C1 segment of cervical spinal cord (tissue), 14 donors: ENCODE measurements around the gene NXN.
A peak's percentile ranks its signal among the peaks of the same experiment; 100 is the strongest.
"Not testable (repeated sequence)": the region's sequence is repeated elsewhere in the genome, so short reads cannot be mapped to it uniquely, and the experiment has no call there.

Source experiments
- DNase-seq, 14 donors: peaks; one replicate each; lab custom pipeline; 2025; lab: John Stamatoyannopoulos, UW

NXN gene

DNA sequence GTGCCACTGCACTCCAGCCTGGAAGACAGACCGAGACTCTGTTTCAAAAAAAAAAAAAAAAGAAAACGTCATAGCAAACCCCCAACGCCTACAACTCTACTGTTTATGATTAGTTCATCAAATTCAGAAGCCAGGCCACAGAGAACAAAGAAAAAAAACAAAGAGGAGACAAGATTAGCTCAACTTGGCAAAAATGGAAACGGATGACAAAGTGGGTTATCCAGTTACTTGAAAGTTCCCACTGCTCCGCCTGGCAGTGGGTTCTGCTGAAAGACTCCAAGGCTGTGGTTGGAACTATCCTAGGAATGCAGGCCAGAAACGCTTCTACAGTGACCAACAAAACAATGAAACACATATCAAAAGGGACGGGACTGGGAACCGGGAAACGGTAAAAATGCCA lies 144.3 kb downstream of the NXN start:
- DNase-seq = no peak

DNA sequence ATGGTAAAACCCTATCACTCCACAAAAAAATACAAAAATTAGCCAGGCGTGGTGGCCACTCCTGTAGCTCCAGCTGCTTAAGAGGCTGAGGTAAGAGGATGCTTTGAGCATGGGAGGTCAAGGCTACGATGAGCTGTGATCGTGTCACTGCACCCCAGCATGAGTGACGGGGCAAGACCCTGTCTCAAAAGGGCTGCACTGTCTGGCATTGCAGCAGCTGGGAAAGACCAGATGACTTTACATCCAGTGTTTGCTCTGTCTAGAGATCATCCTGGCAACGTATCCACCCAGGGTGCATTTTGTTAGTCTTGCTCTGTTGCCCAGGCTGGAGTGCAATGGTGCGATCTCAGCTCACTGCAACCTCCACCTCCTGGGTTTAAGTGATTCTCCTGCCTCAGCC lies 145.4 kb downstream of the NXN start:
- DNase-seq = no peak

DNA sequence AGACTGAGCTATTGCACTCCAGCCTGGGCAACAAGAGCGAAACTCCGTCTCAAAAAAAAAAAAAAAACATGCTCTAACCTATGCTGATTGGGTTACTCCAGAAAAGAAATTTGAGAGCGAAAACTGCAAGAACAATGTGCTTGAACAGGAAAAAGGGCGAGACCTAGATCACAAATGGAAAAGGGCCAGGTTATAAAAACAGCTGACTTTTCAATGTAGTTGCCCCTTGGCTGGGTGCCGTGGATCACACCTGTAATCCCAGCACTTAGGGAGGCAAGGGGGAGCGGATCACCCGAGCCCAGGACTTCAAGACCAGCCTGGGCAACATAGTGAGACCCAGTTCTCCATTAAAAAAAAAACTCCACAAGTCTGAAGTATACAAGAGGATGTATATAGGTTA lies 148.6 kb downstream of the NXN start:
- DNase-seq = no peak

DNA sequence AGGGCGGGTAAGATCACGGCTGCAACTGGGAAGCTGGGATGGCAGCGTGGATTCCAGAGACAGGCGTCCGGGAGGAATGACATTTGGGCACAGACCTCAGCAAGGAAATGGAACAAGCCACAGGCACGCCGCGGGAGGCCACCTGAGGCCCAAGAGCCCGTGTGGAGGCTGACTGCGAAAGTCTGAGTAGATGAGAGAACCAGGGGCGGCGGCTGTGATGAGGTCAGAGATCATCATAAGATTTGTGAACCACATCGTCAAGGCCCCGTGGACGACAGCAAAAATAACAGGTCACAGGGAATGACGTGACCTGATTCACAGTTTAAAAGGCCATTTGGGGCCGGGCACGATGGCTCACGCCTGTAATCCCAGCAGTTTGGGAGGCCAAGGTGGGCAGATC lies 149.2 kb downstream of the NXN start:
- no peak for DNase-seq

DNA sequence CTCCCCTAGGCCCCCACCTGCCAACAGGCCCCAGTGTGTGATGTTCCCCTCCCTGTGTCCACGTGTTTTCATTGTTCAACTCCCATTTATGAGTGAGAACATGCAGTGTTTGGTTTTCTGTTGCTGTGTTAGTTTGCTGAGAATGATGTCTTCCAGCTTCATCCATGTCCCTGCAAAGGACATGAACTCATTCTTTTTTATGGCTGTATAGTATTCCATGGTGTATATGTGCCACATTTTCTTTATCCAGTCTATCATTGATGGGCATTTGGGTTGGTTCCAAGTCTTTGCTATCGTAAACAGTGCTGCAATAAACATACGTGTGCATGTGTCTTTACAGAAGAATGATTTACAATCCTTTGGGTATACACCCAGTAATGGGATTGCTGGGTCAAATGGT lies 150.0 kb downstream of the NXN start:
- not testable (repeated sequence) for DNase-seq

DNA sequence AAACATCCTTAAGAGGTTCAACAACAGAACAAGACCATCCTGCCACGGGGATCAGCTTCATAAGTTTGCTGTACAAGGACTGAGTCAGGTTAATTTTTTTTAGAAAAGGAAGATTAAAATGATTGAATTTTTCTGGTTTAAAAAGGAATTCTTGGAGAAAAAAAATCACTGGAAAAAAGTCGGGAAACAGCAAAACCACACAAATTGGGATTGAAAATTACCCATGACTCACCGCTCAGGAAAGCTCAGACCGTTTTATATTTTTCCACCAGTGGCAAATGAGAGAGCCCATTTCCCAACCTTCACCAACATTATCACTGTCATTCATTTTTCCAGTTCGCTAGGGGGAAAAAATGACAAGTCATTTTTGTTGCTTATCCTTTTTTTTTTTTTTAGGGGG lies 150.8 kb downstream of the NXN start:
- DNase-seq = no peak

DNA sequence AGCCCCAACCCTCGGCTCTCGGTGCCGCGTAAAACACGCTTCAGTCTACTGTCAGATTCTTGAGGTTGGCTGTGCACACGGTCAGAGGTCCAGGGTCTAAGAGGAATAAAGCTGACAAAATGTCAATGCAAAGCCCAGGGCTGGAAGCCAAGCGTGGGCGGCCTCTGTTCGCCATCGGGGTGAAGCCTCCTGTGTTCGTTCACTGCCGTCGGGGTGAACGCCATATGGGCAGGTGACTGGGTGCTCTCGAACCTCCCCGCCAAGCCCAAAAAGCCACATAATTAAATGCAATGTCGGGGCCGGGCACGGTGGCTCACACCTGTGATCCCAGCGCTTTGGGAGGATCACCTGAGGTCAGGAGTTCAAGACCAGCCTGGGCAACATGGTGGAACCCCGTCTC lies 152.8 kb downstream of the NXN start:
- DNase-seq = no peak

DNA sequence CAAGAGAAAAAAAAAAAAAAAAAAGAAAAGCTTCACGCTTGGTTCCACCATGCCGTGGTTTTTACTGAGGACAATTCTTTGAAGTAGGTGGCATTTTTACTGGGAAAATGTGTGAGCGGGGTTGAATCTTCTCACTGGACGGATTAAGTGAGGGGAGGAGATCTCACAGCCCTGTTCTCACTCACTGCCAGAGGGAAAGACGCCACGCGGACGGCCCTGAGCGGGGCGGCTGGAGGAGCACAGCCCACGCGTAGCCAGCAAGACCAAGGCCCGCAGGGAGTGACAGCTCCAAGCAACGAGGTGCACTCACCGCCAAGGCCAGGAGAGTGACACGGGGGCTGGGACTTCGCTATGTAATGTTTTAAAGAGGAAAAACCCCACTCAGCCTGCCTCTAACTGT lies 154.4 kb downstream of the NXN start:
- no peak for DNase-seq

DNA sequence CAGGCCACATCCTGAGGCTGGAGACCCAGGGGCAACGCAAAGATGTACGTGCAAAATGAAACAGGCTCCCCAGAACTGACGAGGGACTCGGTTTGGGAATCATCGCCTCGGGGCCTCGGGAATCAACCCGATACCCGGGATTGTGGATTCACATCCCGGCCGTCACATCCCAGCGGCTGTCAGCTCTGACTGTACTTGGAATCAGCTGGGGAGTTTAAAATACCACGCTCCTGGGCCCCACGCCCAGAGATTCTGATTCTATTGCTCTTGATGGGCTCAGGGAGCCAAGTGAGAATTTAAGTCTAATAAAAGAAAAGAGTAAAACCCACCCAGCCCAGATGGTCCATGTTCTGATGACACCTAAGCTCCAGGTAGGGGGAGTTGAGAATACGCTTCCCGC lies 155.2 kb downstream of the NXN start:
- DNase-seq = no peak

DNA sequence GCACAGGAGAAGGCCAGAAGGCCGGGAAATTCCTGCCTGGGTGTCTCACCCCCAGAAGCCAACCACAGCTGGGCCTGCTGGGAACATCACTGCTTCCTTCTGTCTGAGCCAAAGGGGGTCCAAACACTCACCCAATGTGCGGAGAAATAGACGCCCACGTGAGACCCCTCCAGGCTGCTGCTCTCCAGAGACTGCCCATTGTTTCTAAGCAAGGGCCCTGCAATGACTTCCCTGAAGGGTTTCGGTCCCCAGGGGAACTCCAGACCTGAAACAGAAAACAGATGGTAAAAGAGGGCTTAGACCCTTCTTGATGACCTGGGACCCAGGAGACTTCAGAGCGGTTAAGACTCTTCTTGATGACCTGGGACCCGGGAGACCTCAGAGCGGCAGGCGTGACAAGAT lies 156.1 kb downstream of the NXN start:
- no peak for DNase-seq

DNA sequence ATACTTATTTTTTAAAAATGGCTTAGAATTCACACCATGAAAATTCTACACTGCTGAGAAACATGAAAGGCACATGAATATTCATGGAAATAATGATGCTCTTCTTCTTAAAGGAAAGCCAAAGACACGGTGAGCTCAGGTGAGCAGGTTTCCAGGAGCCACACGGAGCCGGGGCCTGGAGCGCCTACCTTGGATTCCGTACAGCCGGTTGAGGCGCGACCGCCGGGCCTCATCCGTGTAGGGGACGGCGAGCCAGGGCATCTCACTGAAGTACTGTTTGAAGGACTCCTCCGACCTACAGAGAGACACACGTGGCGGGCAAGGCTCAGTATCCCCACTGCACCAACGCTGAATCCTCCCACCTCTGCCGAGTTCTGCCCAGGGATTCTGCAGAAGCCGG lies 160.3 kb downstream of the NXN start:
- DNase-seq = no peak

DNA sequence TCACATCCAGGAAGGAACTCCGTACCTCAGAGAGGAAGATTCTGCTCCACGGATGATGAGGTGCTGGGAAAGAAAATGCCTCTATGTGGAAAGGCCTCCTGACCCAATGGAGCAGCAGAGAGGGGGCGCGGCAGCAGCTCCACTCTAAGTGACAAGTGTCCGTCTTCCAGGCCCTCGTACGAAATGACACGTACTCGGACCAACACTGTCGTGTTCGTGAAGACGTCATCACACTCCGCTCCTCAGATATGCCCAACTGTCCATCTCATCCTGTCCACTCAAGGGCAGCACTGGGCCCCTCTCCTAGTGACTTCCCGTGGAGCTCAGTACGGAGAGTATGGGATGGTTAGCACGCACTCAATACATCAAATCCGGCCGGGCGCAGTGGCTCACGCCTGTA lies 165.2 kb downstream of the NXN start:
- DNase-seq = no peak

DNA sequence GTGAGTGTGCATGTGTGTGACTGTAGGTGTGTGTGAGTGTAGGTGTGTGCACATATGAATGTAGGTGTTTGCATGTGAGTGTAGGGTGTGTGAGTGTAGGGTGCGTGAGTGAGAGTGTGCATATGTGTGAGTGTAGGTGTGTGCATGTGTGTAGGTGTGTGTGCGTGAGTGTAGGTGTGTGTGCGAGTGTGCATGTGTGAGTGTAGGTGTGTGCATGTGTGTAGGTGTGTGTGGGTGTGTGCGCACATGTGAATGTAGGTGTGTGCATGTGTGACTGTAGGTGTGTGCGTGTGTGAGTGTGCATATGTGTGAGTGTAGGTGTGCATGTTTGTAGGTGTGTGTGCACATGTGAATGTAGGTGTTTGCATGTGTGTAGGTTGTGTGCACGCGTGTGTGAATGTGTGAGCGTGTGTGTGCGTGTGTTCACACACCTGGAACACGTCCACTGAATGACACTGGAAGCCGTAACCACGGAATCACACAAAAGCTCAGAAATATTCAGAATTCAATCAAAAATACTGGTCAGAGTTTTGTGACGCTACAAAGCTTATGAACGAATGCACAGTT lies 166.9 kb downstream of the NXN start:
- DNase-seq = no peak

DNA sequence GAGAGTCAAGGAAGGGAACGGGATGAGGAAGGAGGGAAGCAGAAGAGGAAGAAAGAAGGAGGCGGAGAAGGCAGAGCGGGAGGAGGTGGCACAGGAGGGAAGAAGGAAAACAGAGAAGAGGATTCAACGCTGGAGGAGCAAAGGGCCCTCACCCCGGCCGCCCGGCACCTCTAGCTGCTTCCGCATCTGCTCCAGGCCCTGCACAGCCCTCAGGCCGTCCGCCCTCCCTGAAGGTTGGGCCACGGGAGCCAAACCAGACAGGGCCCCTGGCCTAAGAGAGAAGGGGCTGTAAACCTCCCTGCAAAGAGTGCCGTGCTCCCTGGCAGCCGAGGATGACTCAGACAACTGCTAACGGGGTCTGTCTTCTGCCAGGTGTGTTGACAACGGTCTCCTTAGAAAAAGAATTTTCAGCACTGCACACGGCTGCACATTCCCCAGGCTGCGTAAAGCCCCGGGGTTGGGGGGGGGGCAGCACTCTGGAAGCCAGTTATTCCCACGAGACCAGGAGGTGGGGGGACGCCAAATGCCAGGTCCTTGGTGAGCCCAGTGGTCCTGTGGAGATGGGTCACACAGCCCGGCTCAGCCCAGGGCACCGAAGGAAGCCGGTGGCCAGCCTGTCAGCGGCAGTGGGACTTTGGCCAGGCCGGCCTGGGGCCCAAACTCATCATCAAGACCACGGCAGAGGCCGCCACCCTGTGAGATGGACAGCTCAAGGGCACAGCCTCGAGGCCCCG lies 168.4 kb downstream of the NXN start:
- DNase-seq = no peak

DNA sequence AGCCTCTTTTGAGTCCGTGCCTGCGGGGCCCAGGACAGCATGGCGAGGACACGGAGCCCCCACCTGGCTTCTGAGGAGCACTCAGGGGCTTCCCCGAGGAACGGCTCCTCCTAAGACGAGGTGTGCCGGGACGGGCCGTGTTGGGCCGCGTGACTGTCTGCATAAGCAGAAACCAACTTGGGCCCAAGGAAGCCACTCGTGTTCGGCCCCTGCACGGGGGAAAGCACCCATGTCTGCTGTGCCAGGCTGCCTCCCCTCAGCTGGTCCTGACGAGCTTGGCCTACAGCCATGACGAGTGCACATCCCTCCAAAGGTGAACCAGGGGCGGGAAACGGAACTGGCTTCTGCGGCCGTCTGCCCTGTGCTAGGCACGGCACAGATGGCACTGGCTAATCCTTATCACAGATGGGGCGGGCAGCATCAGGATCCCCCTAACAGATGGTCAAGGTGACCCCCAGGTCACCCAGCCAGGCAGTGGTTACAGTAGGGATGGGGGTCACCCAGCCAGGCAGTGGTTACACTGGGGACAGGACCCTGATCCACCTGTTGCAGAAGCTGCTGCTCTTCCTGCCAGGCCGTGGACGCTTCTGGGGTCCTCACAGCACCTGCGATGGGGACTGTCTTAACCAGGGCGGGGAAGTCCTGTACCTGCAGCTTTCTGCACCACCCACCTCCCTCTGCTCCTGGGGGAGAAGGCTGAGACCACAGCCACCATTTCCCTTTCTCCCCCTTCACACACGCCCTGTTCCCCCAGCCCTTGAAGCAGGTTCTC lies 171.9 kb downstream of the NXN start:
- DNase-seq = no peak

DNA sequence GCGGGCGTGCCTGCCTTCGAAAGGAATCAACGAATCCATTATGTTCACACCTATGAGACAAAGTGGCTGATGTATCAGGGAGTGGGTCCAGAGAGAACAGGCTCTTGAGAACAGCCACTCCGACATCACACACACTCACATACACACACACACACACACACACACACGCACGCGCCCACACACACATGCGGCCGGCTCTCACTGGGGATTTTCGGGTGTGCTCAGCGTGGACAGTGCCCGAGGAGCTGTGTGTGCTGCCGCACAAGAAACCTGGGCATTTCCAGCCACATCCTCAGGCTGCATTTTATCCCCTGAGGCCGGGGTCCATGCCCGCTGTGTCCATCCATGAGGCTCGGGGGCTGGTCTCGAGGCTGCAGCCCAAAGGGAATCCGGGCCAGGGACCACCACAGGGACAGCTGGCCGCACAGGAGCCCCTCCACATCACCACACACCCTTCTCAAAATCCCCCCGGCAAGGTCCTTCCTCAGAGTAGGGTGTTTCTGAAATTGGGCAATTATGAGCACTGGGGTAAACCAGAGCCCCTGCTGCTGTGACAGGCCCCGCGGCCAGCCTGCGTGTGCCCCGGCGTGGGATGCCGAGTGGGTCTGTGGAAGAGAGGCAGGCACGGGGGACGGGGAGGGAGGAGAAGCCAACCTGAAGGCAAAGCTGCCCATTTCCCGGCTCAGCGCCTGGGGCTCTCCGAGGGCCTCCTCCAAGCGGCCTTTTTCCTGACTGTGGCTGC lies 172.6 kb downstream of the NXN start:
- DNase-seq = no peak

DNA sequence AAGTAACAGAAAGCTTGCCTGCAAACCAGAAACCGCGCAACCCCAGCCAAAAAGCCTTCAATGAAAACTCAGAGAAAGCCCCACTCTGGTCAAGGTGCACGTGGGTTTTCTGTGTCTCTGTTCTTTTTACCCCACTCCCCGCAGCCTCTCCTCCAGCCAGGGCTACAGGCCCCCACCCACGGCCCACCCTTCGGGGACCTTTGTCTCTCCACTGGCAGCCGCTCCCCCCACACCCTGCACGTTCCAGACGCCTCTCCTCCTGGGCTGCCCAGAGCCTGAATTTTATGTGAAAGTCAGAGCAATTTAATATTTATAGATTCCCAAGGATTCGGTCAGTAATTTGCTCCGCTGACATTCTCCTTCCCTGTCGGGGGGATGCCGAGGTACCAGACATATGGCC lies 173.2 kb downstream of the NXN start:
- no peak for DNase-seq

DNA sequence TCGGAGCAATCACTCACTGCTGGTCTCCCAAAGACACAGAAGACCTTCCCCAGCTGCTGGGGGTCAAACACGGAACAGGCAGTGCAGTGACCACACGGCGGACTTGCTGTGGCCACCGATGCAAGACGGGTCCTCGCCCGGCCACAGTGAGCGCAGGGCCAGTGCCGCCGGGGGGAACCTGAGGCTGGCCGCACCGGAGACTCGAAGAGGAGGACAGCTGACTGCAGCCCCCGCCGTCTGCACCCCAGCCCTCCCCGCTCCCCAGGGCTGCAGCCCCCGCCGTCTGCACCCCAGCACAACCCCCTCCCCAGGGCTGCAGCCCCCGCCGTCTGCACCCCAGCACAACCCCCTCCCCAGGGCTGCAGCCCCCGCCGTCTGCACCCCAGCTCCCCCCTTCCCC lies 173.7 kb downstream of the NXN start:
- not testable (repeated sequence) for DNase-seq

DNA sequence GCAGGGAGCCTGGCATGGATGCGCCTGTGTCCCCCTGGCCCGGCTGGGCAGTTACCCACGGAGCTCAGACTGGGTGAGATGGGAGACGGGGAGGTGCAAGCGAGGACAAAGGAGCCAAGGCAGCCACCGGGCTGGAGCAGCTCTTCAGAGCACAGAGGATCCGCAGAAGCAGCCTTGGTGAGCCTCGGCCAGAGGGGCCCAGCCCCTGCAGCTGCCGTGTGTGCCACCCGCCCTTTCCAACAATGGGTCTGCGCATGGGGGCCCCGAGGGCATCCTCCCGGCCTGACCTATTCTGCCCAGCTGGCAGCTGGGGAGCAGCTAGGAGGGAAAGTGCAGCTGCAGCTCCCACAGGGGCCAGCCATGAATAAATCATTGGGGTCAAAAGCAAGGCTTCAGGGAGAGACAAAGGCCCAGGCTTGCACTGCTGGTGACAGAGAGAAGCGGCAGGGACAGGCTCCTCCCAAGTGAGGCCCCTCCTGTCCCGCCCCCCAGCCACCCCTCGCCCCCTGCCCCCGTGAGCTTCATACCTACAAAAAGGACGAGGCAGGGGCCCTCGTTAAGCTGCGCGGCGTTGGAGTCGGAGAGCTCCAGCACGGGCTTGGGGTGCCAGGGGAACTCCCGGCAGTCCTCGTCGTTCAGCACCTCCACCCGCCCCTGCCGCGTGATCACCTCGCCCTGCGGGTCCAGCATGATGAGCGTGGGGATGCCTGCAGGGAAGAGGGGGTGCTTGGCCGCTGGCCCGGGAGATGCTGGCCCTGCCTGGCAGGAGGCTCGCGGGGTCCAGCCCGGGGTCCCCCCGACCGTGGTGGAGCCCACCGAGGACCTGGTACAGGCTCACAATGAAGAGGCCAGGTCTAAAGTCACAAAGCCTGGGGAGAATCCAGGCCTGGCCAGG lies 174.8 kb downstream of the NXN start:
- DNase-seq = no peak

DNA sequence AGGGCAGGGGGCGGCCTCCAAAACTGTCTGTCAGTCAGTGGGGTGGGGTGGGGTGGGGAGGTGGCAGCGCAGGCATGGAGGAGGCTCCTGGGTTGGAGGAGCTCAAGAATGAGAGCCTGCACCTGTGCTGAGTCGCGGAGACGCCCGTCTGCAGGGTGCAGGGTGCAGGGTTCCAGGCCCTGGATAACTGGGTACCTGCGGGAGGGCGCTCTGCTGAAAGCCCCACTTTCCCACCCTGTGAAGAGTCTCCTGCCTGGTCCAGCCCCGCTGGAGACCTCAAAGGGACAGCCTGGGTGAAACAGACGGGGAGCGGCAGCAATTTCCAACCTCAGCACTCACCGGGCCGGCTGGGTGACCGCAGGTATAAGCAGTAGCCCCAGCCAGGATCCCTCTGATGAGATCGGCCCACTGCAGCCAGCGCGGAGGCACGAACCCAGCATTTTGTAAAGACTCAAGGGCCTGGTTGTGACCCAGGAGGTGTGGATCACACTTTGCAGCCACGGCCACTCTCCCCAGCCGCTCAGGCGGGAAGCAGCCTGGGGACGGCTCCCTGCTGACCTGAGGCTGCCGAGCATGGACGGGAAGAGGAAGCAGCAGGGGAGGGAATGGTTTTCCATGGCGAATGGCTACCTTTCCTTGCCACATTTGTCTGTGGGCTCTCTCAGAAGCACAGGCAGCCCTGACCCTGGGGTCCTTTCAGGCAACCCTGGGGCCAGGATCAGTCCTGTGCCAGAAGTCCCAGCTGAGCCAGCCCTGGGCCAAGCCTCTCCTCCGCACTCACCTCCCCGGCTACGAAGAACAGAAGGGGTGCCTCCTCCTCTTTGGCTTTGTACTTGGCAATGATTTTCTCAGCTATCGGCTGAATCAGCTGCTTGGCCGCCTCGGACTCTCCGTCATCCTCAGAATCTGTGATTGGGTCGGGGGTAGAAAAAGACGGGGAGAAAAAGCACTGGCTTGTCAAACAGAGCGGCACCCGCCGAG lies 176.4 kb downstream of the NXN start:
- peak in 1 of 14 donors; percentile 36 for DNase-seq
